Thymus (tissue), 11 donors: ENCODE results near the gene TNFRSF6B. TPM values are rescaled to one million over a fixed set of nuclear protein-coding genes. Genes with fewer than 3 reads are reported as not detected.

Experiments used
- DNase-seq, 9 donors: peaks; one replicate each; pipeline ENCODE4 v3.0.0-alpha.2; 2013; ENCODE audit warnings: low spot score in 9 of 9, low read depth in 6 of 9, missing footprints in 1 of 9
- H3K27ac ChIP-seq, 2 donors: one replicate each; pipeline ENCODE4 v1.5.1; 2013; ENCODE audit warnings: control low read depth in 1 of 2, low read depth in 1 of 2, low read length in 1 of 2, mild to moderate bottlenecking in 1 of 2, moderate library complexity in 1 of 2
- H3K27me3 ChIP-seq, 2 donors: one replicate each; pipeline ENCODE4 v1.5.1; 2013; ENCODE audit warnings: low read length in 1 of 2; ENCODE audit not compliant: control insufficient read depth in 2 of 2, insufficient read depth in 1 of 2
- H3K36me3 ChIP-seq, 2 donors: one replicate each; pipeline ENCODE4 v1.5.1; 2013; ENCODE audit warnings: low read length in 1 of 2, mild to moderate bottlenecking in 1 of 2, moderate library complexity in 1 of 2; ENCODE audit not compliant: control insufficient read depth in 2 of 2, insufficient read depth in 2 of 2
- H3K4me1 ChIP-seq, 2 donors: one replicate each; pipeline ENCODE4 v1.5.1; 2013; ENCODE audit warnings: low read length in 2 of 2; ENCODE audit not compliant: control insufficient read depth in 2 of 2, insufficient read depth in 2 of 2
- H3K4me3 ChIP-seq, 2 donors: one replicate each; pipeline ENCODE4 v1.5.1; 2013; ENCODE audit warnings: low read length in 2 of 2, control low read depth in 1 of 2, mild to moderate bottlenecking in 1 of 2
- H3K9me3 ChIP-seq, 2 donors: one replicate each; pipeline ENCODE4 v1.5.1; 2013; ENCODE audit warnings: low read length in 1 of 2, mild to moderate bottlenecking in 1 of 2; ENCODE audit not compliant: control insufficient read depth in 2 of 2, insufficient read depth in 1 of 2
- WGBS: extraction: QIAGEN DNeasy Blood & Tissue Kit; methylation state at CpG from one replicate; pipeline ENCODE4 v1.1.7; 2013; 5-methylcytosine and 5-hydroxymethylcytosine counted together
- polyA plus RNA-seq: library from polyadenylated mRNA; stranded (reverse); fragments of 200-250 nt; gene quantifications from one replicate; pipeline ENCODE4 v1.2.3, GENCODE V29; 2013
- total RNA-seq: library from RNA; stranded (reverse); fragments of 120-200 nt; gene quantifications from one replicate; pipeline ENCODE4 v1.2.4, GENCODE V29; 2013
- donor health status: healthy.

Gene TNFRSF6B
- total and polyA plus RNA-seq, 2 donors = 13.5 to 34.7 TPM

DNA sequence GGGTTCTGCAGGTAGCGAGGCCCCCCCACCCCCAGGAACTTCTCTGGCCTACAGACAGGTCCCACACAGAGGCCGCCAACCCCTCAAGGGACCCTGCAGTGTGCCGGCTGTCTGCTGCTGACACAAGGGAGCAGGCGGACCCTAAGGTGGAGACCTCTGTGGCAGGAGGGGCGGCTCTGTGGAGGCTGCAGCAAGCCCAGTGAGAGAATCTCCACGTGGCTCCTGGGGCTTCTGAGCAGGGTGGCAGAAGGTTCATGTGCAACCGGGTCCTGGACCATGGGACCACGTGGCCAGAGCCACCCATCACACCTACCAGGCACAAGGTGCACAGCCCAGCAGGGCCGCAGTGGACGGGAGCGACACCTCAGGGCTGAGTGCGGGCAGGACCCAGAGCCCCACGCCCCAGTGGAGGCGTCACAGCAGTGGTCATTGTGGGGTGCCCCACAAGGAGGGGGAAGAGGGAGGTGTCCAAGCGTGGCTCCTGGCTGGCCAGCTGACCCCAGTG lies 7.1 kb downstream of the TNFRSF6B start:
- H3K9me3 ChIP-seq = no peaks in the 10 kb centered on the region
- H3K4me3 ChIP-seq = no peak overlapping the region
- H3K36me3 ChIP-seq = peaks cover 37 to 40% of the 10 kb centered on the region in 2 donors
- 95% methylated on average over 15 of the region's 15 CpGs for WGBS
- no peak overlapping the region for H3K27ac ChIP-seq
- no peaks in the 10 kb centered on the region for H3K27me3 ChIP-seq
- peaks cover 10 to 20% of the 10 kb centered on the region in 2 donors for H3K4me1 ChIP-seq
- DNase-seq = no peak

- WGBS = 96% methylated on average over 11 of the region's 11 CpGs
- Histone ChIP-seq H3K36me3 (peaks cover 37 to 40% of the 10 kb centered on the region in 2 donors), H3K27me3 (no peaks in the 10 kb centered on the region), H3K4me3 (no peak overlapping the region), H3K27ac (no peak overlapping the region), H3K9me3 (no peaks in the 10 kb centered on the region), H3K4me1 (peaks cover 15 to 24% of the 10 kb centered on the region in 2 donors)
- no peak for DNase-seq
Observed at GRCh38 chr20:63703976-63704748, 7.7 kb downstream of the TNFRSF6B start.

DNA sequence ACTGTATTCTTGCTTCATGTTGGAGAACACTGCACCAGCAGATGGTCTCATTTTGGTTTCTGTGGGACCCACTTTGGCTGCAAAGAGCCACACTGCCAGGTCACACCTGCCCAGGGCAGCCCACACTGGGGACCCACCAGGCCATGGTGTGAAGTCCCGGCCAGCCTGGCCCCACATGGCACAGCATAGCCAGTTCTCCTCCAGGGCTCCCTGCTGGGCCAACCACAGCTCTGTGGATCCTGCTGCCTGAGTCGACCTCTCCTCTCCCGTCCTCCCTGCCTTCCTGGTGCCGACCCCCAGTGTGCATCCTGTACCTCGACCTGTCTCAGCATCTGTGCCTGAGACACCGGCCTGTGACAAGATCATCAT lies 8.3 kb downstream of the TNFRSF6B start:
- Histone ChIP-seq H3K27ac (no peak overlapping the region), H3K4me1 (peaks cover 17 to 25% of the 10 kb centered on the region in 2 donors), H3K4me3 (no peak overlapping the region), H3K27me3 (no peaks in the 10 kb centered on the region), H3K9me3 (no peaks in the 10 kb centered on the region), H3K36me3 (peaks cover 40 to 42% of the 10 kb centered on the region in 2 donors)
- no peak for DNase-seq
- 88% methylated on average over 6 of the region's 6 CpGs for WGBS

GRCh38 chr20:63705232-63706026 lies 9.0 kb downstream of the TNFRSF6B start:
- H3K4me3 ChIP-seq = no peak overlapping the region
- 97% methylated on average over 8 of the region's 8 CpGs for WGBS

DNA sequence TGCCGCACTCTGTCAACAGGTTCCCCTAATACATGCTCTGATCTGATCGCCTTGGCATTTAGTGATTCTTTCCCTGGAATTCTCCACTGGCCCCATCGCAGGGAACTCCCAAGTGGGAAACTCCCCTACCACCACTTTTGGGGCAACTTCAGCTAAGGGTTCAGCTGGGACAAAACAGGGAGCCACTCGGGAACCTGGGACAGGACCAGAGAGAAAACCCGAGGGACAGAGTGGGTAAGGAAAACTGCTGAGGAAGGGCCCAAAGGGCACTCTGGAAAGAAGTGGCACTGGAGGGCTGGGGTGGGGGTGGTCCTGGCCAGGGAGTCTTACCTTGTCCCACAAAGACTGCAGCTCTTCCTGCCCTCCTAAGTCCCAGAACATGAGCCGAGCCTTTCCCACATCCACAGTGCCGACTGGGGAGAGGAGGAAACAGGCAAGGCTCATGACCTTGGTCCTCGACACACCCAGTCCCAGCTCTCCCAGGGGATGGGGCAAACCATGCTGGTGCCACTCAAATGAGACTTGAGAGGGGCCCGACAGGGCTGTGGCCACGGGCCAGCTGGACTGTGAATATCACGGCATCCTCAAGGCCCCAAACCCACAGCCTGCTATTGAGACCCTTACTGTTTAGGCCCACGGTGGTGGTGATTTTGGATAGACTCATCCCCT lies 9.7 kb downstream of the TNFRSF6B start:
- H3K4me1 ChIP-seq = peaks cover 20 to 25% of the 10 kb centered on the region in 2 donors
- 92% methylated on average over 12 of the region's 12 CpGs for WGBS
- peak overlapping the region in 1 of 2 donors; percentile 96 for H3K4me3 ChIP-seq
- H3K27me3 ChIP-seq = no peaks in the 10 kb centered on the region
- no peaks in the 10 kb centered on the region for H3K9me3 ChIP-seq
- H3K36me3 ChIP-seq = peaks cover 43% of the 10 kb centered on the region in 2 donors
- no peak overlapping the region for H3K27ac ChIP-seq
- DNase-seq = no peak

More at GRCh38 chr20:63705232-63706026, 9.0 kb downstream of the TNFRSF6B start:
- no peaks in the 10 kb centered on the region for H3K9me3 ChIP-seq
- no peaks in the 10 kb centered on the region for H3K27me3 ChIP-seq
- no peak for DNase-seq
- peaks cover 40 to 41% of the 10 kb centered on the region in 2 donors for H3K36me3 ChIP-seq
- no peak overlapping the region for H3K27ac ChIP-seq
- peaks cover 20 to 25% of the 10 kb centered on the region in 2 donors for H3K4me1 ChIP-seq

DNA sequence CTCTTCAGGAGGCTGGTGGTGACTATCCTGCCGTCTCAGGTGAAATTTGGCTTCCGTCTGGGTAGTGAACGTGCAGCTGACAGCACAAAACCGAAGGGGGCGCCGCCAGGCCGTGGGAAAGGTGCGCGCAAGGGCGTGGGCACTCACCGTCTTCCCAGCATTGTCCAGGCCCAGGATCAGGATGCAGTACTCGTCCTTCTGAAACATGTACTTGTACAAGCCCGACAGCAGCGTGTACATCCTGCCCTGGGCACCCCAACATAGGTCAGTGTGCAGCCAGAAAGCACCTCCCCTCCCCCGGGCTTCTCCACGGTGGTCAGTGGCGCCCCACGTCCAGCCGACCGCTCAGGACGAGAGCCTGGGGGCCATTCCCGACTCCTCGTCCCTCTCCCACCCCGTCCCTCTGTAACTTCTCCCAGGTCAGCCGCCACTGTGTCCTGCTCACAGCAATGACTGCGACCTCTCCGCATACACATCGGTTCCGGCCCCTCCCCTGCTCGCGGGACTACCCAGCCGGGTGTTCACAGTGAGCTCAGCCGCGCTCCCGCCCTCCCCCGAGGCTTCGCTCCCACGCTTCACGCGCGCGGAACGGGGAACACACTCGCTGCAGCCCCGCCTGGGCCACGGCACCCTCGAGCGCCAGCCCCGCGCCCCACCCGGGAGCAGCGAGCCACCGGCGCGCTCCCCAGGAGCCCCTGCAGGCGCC lies 10.6 kb downstream of the TNFRSF6B start:
- peak overlapping the region; percentile 87 to 93 for H3K27ac ChIP-seq
- peaks cover 20 to 25% of the 10 kb centered on the region in 2 donors for H3K4me1 ChIP-seq
- no peaks in the 10 kb centered on the region for H3K9me3 ChIP-seq
- peak overlapping the region; percentile 64 to 96 for H3K4me3 ChIP-seq
- peak in 6 of 9 donors; percentile 37 to 78 (median 58) for DNase-seq
- WGBS = 3% methylated on average over 56 of the region's 56 CpGs
- H3K27me3 ChIP-seq = no peaks in the 10 kb centered on the region
- peaks cover 47 to 51% of the 10 kb centered on the region in 2 donors for H3K36me3 ChIP-seq

- Histone ChIP-seq H3K4me1 (peaks cover 20 to 25% of the 10 kb centered on the region in 2 donors), H3K27ac (peak within 1 kb of the TSS; percentile 87 to 93), H3K9me3 (no peaks in the 10 kb centered on the region), H3K36me3 (peaks cover 47 to 58% of the 10 kb centered on the region in 2 donors), H3K27me3 (no peaks in the 10 kb centered on the region), H3K4me3 (peak within 1 kb of the TSS; percentile 64 to 96)
- peak; percentile 58 to 94 (median 82) for DNase-seq
- WGBS = under 1% methylated on average over 98 of the region's 98 CpGs
Observed at GRCh38 chr20:63707558-63708300, 11.3 kb downstream of the TNFRSF6B start, which contains the start of the genes ARFRP1 and ZGPAT. ARFRP1 (minus strand) TSS chr20:63707976; CDS start chr20:63707091, 885 bp downstream. ZGPAT (plus strand) TSS chr20:63708039; CDS start chr20:63708581, 542 bp downstream.
